Activated gamma-delta T cell treated with anti-CD3 and anti-CD28 coated beads, Interleukin-2, amount 50 U/mL, for 16 hours (primary cell): Measurements from ENCODE around the gene TMCC2.
"Not testable (repeated sequence)": the region's sequence is repeated elsewhere in the genome, so short reads cannot be mapped to it uniquely, and the experiment has no call there.

Experiments
- DNase-seq: peaks from one replicate; pipeline ENCODE4 v3.0.0-alpha.2; 2020; ENCODE audit warnings: low read depth

The TMCC2 gene

DNA sequence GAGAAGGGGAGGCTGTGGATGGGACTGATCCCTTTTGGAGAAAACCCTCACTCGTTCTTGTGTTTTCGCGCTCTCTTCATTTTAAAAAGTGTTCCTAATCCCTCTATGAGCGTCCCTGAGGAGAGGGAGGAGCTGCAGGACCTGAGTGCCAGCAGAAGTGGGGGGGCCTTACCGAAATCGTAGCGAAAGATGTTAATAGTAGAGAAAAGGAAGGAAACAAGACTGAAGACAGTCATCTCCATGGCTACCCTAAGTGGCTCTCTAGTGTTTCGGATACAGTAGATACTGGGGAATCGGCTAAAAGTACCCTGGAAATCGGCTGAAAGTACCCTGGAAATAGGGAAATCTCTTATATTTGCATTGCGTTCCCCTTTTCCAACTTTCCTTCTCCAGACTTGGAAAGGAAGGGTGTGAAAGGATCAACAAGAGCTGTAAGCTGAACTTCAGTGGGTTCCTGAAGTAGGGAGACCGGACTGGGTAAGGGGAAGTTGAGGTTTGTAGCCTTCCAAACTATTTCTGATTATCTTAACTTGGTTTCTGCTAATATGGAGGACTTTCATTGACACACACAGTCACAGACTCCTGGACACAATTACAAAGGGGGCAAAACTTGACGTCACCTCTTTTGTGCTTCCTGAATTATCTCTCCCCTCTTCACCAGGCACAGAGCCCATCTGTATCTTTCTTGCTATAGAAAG, 15.8 kb upstream of the TMCC2 start:
- DNase-seq = no peak

- DNase-seq = no peak
These were observed 13.0 kb upstream of the TMCC2 start for GRCh38 chr1:205214756-205215155.

GRCh38 chr1:205216588-205216987, 11.2 kb upstream of the TMCC2 start:
- DNase-seq = no peak

DNA sequence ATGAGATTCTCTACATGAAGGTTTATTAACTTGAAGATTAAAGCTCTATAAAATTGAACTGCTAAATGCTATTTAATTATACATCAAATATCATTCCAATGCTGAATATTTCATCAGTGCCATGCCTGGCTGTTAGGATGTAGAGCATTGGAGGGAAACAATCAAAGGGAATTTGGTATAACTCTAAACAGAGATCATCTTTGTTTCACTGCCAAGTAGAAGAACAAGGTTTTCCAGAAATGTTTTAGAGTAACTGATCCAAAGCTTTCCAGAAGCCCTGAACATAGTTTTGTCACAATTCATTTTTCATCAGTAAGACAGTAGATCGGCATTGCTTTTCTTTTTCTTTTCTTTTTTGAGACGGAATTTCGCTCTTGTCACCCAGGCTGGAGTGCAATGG, 10.3 kb upstream of the TMCC2 start:
- DNase-seq = no peak

DNA sequence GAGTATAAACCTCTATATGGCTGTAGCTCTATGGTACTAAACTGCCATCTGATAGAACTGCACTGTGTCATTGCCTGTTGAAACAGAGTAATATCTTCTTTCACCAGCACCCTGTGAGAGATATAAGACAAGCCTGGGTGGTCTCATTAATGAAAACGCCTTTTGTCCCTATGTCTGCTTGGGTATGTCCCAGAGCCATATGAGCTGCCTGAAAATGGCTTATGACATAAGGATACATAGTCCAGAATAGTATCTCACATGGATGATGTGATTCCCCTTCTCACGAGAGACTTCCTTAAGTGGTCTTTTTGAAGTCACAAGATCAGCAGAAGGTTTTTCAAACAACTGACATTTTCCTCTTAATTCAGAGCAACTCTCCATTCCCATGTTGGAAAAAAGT, 7.3 kb upstream of the TMCC2 start:
- DNase-seq = no peak

- DNase-seq = no peak
These were observed 3.0 kb upstream of the TMCC2 start for GRCh38 chr1:205224736-205225135.

DNA sequence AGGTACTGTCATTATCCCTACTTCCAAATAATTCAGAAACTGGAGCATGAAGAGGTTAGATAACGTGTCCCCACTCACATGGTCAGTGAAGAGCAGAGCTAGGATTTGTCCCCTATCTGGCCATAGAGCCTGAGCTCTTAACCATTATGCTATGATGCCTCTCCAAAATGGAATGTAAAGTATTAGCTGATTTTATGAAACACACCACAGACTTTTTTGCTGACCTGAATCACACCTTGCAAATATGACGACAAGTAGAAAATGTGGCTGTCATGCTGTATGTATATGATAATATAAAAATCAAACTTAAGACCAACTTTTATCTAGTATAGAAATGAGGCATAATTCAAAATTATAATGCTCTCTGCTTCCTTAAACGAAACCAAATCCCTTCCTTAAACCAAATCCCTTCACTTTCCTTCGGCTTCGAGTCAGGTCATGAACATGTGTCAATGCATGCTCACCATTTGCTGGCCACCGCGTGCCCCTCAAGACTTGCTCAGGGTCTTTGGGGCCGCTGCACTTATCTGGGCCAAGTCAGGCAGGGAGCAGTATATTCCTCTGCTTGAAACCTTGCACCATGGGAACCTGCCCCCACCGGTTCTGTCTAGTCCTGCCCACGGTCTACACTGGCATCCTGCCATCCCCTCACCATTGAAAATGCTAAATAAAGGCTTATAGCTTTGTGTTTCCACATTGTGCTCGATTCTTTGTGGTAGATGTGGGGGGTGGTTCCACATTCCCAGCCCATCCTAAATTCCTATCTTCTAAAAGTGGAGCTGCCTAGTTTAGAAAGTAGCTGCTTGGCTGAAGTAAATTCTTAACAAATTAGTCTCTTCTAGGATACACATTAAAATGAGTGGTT, 1.6 kb upstream of the TMCC2 start:
- DNase-seq = no peak

- no peak for DNase-seq
These were observed 720 bp upstream of the TMCC2 start for GRCh38 chr1:205226868-205227583.

DNA sequence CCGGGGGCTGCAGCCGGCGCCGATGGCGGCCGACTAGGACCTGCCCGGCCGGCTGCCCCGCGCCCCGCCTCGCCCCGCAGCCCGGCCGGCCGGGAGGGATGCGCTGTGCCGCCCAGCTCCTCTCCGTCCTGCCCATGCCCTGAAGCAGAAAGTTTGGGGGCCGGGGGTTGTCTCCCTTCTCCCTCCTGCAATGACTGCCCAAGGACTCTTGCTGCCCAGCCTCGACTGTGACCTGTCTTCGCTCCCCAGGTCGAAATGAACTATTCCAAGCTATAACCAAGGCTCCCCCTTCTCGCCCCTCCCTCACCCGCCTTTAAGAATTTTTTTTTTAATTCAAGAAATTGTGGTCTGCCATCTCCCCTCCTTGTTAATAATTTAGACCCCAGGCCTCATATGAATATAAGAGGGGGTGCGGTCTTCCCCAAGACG, 361 bp downstream of the TMCC2 start:
- DNase-seq = no peak

DNA sequence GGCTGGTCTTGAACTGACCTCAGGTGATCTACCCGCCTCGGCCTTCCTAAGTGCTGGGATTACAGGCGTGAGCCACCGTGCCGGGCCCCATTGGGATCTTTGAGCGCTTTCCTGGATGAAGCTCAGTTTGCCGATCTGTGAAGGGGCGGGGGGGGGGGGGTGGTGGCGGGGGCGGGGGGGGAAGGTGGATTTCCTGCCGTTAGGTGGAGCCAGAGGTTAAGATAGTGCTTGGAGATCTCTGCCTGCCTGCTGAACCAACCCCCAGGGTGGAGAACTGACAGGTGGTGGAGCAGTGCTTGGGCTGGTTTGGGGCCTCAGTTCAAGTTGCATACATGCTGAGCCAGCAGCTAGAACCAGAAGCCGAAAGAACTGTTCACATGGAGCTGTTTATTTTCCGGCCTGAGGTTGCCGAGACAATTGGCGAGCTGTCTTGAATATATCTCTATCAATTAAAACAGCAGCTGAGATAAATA, 1.7 kb downstream of the TMCC2 start:
- peak; percentile 45 for DNase-seq

DNA sequence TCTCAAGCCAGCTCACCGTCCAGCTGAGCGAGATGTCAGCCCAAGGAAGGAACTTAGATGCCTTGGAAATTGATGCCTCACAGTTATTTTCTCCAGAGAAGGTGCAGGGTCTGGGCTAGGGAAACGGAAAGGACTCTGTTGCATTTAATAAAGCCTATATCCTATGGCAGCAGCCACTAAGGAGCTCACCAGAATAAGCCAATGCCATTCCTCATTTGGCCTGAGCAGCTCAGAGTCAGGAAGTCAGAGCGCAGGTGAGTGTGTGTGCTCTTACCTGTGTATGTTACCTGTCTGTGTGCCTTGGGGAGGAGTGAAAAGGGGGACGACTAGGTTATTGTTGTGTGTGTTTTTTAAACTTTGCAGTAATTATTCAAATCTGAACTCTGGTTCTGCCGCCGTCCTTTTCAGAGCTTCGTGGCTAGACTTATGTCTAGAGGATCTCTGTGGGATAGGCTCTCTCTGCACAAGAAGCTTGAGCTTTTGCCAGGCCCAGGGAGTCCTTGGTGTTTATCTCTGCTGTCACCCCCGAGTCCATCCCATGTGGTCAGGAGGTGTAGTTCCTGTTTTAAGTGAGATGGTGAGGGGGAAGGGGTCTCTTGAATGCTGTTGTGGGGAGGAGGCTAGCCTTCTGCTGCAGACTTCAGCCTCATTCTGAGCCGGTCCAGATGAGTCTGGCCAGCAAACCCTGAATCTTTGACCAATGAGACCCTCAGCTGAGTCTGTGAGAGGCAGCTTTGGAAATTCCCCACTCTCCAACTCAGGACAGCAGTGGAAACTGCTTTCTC, 2.4 kb downstream of the TMCC2 start:
- no peak for DNase-seq

- DNase-seq = no peak
These were observed 3.2 kb downstream of the TMCC2 start for GRCh38 chr1:205230982-205231381.

- DNase-seq = no peak
These were observed 4.5 kb downstream of the TMCC2 start for GRCh38 chr1:205232127-205232820.

DNA sequence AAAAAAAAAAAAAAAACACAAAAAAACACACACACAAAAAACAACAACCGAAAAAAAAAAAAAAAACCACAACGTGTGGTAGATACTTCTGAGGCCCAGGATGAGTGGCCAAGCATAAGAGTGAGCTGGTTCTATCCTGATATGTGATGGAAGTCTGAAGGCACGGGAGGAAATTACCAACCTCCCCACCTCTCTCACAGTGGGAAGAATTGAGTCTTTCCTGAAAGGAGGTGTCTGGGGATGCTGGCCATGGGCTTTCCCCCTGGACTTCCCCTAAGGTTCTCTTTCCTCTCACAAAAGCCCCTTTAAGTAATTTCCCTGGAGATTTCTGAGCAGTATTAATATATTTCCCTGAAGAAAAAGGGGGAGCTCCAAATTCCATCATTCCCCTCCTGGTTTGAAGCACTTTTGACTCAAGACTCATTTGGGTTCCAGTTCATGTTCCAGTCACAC, 5.2 kb downstream of the TMCC2 start:
- no peak for DNase-seq

DNA sequence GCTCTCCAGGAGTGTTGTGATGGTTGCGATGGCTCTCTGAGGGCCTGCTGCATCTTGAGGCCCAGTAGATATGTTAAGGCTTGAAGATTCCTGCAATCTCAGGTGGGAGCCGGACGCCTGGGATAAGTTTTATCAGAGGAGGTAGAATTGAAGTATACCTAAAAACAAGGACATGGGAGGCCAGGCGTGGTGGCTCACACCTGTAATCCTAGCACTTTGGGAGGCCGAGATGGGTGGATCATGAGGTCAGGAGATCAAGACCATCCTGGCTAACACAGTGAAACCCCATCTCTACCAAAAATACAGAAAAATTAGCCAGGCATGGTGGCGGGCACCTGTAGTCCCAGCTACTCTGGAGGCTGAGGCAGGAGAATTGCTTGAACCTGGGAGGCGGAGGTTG, 6.2 kb downstream of the TMCC2 start:
- DNase-seq = not testable (repeated sequence)

DNA sequence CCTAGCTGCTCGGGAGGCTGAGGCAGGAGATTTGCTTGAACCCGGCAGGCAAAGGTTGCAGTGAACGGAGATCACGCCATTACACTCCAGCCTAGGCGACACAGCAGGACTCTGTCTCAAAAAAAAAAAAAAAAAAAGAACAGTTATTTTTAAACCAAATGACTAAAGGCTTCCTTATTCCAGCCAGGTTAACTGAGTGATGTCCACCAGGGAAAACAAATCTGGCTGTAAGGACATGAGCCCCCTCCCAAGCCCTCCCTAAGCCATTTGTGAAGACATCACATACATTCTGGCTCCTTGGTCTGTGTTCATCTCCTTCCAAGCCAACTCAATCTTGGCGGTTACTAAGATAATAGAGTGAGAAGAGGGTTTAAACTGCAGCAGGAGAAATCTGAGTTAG, 8.2 kb downstream of the TMCC2 start:
- no peak for DNase-seq

- no peak for DNase-seq
These were observed 8.8 kb downstream of the TMCC2 start for GRCh38 chr1:205236526-205236925.

DNA sequence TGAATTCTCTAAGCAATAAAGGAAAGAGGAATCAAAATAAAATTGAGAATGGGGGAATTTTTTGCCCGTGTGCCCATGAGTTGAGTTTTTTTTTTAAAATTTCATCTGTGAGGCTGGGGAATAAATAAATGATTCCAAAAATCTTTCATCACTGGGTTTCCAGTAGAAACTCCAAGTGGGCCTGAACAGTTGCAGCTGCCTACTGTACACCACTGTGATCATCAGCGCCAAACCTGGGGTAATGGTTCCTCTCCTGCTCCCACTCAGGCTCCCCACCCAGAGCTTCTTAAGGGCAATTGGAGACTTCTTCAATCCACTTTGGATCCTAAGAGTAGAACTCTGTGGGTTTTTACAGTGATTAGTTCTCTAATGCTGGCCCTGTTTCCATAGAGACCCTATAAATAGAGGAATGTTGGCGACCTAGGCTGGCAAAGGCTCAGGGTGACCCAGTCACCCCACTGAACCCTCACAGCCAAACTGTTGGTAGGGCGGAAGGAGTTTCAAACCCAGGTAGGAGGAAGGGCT, 9.3 kb downstream of the TMCC2 start:
- DNase-seq = no peak

DNA sequence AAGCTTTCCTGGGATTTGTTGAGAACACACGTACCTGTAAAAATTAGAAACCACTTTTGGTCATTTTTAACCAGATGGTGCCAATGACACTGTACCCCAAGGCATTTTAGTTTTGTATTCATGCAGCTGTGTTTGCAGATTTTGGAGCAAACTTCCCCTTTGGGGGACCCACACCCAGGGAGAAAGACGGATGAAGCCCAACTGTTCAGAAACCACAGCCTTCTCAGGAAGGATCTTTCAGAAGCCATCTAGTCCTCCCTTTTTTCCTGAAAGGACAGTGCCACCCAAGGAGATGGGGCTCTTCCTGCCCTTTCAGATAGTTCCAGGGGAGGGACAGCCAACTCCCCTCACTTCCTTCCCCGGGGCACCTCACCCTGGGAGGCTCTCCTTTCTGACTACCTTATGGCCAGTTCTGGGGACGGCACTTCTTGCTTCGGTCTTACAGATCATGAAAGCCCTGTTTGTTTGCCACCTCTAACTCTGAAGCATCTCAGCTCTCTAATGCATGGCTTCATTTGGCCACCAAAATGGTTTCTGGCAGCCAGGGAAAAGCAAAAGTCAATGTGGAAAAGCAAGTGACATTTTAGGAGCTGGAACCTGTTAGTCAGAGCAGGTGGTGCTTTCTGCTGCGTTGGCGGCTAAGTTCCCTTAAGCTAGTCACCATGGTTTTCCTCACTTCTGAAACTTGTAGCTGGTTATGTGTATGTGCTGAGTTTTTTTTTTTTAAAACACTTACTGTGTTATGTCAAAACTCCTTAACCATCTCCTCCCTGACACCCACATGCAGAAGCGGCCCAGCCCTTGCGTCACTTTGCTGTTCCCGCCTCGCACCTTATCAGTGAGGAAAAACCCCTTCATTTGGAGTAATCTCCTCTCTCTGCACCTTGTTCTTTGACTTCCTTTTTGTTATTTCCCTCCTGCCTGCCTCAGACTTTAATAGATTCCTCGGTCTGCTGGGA, 10.1 kb downstream of the TMCC2 start:
- DNase-seq = no peak

GRCh38 chr1:205239078-205239477, 11.3 kb downstream of the TMCC2 start:
- DNase-seq = no peak
